Epithelial cell of umbilical artery (primary cell): Measurements from ENCODE around the gene PAM16. TPM values are rescaled to one million over a fixed set of nuclear protein-coding genes. Genes with fewer than 3 reads are reported as not detected.

Source experiments
- total RNA-seq: library from RNA; depleted of rRNA; stranded (reverse); fragments of >200 nt; gene quantifications from 2 replicates; pipeline ENCODE4 v1.2.3, GENCODE V29; 2014

PAM16 gene
- total RNA-seq: 27.4 and 28.3 TPM in 2 replicates

GRCh38 chr16:4350787-4351659 is at the start of gene PAM16:
Gene PAM16, minus strand, starts transcription at chr16:4351321. Its CDS starts 87 bp downstream, at chr16:4351234.

GRCh38 chr16:4371357-4372000 is 20.4 kb upstream of the PAM16 start, which contains the start of gene VASN:
Gene VASN, plus strand, starts transcription at chr16:4371848. Its CDS starts 9,030 bp downstream, at chr16:4380878.

GRCh38 chr16:4315186-4316107 is 35.7 kb downstream of the PAM16 start, which contains the start of gene GLIS2:
Gene GLIS2, plus strand, starts transcription at chr16:4316067. Its CDS starts 16,214 bp downstream, at chr16:4332281.

Other genes starting within 250 kb of the PAM16 start
- 7.5 and 12.6 TPM in 2 replicates for gene ADCY9, start 234.9 kb downstream of the PAM16 start, total RNA-seq
- under 0.01 and 0.15 TPM in 2 replicates for gene SRL, start 109.2 kb downstream of the PAM16 start, total RNA-seq
- gene TFAP4, start 78.3 kb downstream of the PAM16 start, total RNA-seq: 6.8 and 8.8 TPM in 2 replicates
- gene GLIS2, start 35.3 kb downstream of the PAM16 start, total RNA-seq: 0.91 and 1.3 TPM in 2 replicates
- 0.32 and 1.2 TPM in 2 replicates for gene VASN, start 20.5 kb upstream of the PAM16 start, total RNA-seq
- gene CORO7, start 65.3 kb upstream of the PAM16 start, total RNA-seq: 31.5 and 32.7 TPM in 2 replicates
- gene DNAJA3, start 74.5 kb upstream of the PAM16 start, total RNA-seq: 39.0 and 57.8 TPM in 2 replicates
- 57.0 and 85.4 TPM in 2 replicates for gene NMRAL1, start 123.3 kb upstream of the PAM16 start, total RNA-seq
- 118 and 179 TPM in 2 replicates for gene HMOX2, start 125.1 kb upstream of the PAM16 start, total RNA-seq
- gene CDIP1, start 187.5 kb upstream of the PAM16 start, total RNA-seq: 7.9 and 9.1 TPM in 2 replicates
- not detected in 2 replicates for gene C16orf96, start 205.0 kb upstream of the PAM16 start, total RNA-seq